Stimulated activated naive CD8-positive, alpha-beta T cell treated with anti-CD3 and anti-CD28 coated beads, Interleukin-15, Interleukin-2, amounts not matched to agents 100 U/mL and 50 U/mL, for 24 hours (primary cell): ENCODE measurements around the gene CCL27.
"Not testable (repeated sequence)": the region's sequence is repeated elsewhere in the genome, so short reads cannot be mapped to it uniquely, and the experiment has no call there.

Experiments used
- ATAC-seq: fragments of 150-1000 bp; cut with Tn5 transposase; one replicate; pipeline ENCODE4 v1.10.0; 2021
- DNase-seq: peaks from one replicate; pipeline ENCODE4 v3.0.0; 2021

The CCL27 gene

DNA sequence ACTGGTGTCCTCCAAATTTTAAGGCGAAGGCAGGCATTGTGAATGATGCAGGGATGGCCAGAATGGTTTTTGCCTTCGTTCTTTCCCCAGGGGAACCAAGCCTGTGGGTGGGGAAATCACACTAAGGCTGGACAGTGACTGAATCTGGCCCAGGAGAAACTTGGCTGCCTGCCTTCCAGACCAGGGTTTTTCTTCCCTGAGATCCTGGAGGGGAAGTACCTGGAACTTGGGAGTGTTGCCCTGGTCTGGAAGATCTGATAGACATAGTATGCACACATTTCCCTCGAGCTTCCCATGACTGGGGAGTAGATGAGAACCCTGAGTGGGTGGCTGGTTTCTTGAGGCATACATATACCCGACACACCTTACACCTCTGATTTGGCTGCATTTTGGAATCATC, 11.1 kb downstream of the CCL27 start:
- DNase-seq (no peak), ATAC-seq (no peak)

- DNase-seq = no peak
- no peak for ATAC-seq
Measured at GRCh38 chr9:34650816-34651215, 11.6 kb downstream of the CCL27 start.

GRCh38 chr9:34648673-34649072, 13.8 kb downstream of the CCL27 start:
- DNase-seq = no peak
- no peak for ATAC-seq

- ATAC-seq (no peak), DNase-seq (no peak)
Measured at GRCh38 chr9:34647651-34648050, 14.8 kb downstream of the CCL27 start.

DNA sequence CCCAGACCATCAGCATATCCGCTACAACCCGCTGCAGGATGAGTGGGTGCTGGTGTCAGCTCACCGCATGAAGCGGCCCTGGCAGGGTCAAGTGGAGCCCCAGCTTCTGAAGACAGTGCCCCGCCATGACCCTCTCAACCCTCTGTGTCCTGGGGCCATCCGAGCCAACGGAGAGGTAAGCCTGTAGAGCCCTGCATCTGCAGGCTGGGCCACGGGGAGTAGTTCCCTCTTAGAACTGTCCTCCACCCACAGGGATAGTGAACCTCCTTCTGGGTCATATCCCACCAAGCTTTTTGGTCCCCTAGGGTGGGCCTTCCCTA, 15.4 kb downstream of the CCL27 start:
- no peak for ATAC-seq
- DNase-seq = no peak

DNA sequence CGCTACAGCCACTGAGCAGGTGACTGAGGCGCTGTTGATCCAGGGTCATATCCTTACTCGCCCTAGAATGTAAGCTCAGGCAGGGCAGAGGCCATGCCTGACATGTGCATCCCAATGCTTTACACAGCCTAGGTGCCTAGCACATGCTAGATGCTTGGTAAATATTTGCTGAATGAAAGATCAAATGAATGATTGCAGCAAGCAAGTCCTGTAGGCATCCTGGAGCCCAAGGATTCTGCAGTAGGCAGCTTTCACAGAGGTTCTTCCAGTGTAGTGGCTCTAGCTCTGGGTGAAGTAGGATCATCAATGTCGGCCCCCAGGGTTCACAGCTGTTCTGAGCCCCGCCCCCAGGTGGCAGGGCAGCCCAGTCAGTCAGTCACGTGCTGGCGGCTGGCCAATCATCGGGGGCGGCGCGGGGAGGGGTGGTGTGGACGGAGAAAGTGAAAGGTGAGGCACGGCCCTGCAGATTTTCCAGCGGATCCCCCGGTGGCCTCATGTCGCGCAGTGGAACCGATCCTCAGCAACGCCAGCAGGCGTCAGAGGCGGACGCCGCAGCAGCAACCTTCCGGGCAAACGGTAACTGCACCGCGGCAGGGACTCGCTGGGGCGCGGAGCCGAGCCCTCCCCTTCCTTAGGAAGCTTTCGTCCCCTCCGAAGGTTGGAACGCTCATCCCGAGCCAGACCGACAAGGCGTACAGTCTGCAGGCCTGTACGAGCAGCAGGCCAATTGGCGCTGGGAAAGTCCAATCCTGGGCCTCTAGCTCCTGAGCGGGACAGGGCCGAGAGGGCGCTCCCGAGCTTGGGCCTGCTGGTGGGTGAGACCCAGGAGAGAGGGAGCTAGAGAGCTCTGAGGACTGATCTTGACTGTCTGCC, 16.0 kb downstream of the CCL27 start, which contains the start of gene GALT:
Gene GALT, plus strand, starts transcription at position 465 of the 873 bp plus-strand sequence. Its CDS starts 30 bp downstream, at position 495.
- ATAC-seq = peak; percentile 85
- peak; percentile 99 for DNase-seq

DNA sequence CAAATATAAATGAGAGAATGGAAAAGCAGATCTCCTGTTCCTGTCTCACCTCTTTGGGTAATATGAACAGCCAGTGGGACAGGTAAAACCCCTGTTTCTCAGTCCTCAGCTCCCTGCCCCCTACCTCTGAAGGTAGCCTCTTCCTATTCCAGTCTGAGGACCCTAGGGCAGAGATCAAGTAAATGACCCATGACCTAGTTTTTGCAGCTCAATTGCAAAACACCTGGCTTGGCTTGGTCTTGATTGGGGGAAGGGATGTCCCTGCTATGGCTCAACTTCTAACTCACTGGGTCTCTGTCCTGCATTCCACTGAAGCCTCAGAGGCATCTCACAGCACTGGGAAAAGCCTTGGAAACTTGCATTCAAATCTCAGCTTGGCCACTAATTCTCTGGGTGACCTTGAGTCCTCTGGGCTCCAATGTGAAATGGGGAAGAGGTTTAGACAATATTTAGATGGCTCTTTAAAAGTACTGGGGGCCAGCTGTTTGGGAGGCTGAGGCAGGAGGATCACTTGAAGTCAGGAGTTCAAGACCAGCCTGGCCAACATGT, 17.6 kb downstream of the CCL27 start:
- DNase-seq (no peak), ATAC-seq (no peak)

GRCh38 chr9:34642679-34643078, 19.8 kb downstream of the CCL27 start:
- DNase-seq (no peak), ATAC-seq (no peak)

DNA sequence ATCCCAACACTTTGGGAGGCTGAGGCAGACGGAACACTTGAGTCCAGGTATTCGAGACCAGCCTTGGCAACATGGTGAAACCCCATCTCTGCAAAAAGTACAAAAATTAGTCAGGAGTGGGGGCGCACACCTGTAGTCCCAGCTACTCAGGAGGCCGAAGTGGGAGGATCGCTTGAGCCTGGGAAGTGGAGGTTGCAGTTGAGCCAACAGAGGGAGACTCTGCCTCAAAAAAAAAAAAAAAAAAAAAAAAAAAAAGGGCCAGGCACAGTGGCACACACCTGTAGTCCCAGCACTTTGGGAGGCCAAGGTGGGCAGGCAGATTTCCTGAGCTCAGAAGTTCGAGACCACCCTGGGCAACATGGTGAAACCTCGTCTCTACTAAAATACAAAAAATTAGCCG, 23.1 kb downstream of the CCL27 start:
- DNase-seq = not testable (repeated sequence)

GRCh38 chr9:34638138-34638445, 24.4 kb downstream of the CCL27 start:
- no peak for DNase-seq
- ATAC-seq = no peak

More for the DNA sequence above, 23.1 kb downstream of the CCL27 start:
- not testable (repeated sequence) for ATAC-seq

DNA sequence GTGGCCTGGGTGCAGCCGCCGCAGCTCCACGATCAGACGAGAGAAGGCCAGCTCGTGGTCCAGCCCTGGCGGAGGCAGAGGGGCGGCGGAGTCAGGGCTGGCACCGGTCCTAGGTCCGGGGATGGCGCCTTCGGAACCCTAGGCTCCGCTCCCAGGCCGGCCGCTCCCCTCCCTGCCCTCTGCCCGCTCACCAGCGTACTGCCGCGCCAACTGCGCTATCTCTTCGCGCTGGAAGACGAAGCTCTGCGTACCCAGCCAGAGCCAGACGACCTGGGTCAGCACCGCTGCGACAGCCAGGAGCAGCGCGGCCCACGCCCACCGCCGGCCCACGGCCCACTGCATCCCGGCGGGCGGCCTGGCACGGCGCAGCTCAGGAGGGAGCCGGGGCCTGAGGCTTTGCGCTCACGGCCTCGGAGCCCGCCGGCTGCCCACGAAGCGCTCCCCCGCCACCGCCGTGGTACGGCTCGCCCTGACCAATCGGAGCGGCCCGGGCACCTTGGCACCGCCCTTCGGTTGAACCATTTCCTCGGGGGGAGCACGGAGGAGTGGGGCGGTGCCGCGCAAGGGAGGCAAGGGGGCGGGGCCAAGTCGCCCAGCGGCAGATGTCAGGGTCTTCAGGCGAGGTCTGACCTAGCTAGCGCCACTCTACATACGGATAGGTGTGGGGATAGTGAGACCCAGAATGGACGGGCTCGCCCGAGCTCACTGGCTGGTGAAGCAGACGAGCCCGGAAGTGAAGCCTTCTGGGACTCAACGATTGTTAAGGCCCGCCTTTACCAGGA, 24.9 kb downstream of the CCL27 start, which contains the start of gene SIGMAR1:
Gene SIGMAR1, minus strand, starts transcription at position 432 of the 782 bp plus-strand sequence. Its CDS starts 90 bp downstream, at position 342.
- DNase-seq (peak; percentile 96), ATAC-seq (peak; percentile 92)

DNA sequence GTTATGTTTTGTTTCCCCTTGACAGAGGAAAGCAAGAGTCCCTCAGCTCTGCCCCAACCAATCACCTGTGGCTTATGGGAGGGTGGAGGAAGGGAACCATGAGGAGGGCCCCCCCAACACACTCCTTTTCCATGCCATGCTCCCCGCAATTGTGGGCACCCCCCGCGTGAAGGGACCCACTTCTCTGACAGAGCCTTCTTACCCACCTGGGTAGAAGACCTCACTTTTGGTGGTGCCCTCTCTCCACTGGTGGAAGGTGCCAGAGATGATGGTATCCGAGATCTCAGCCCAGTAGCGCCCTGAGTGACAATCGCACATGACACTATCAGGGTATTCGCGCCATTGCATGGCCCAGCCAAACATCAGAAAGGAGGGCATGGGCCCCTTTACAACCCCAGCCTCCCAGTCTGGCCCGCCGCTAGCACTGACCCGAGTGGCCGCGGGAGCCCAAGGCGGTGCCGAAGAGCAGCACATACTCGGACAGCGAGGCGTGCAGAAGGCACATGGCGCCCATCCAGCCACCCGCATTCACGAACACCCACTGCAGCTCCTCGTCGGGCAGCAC, 25.6 kb downstream of the CCL27 start:
- DNase-seq = peak; percentile 33
- no peak for ATAC-seq

- DNase-seq (no peak), ATAC-seq (no peak)
Measured at GRCh38 chr9:34635556-34635955, 26.9 kb downstream of the CCL27 start.

GRCh38 chr9:34634551-34635248, 27.8 kb downstream of the CCL27 start:
- ATAC-seq (no peak), DNase-seq (no peak)

DNA sequence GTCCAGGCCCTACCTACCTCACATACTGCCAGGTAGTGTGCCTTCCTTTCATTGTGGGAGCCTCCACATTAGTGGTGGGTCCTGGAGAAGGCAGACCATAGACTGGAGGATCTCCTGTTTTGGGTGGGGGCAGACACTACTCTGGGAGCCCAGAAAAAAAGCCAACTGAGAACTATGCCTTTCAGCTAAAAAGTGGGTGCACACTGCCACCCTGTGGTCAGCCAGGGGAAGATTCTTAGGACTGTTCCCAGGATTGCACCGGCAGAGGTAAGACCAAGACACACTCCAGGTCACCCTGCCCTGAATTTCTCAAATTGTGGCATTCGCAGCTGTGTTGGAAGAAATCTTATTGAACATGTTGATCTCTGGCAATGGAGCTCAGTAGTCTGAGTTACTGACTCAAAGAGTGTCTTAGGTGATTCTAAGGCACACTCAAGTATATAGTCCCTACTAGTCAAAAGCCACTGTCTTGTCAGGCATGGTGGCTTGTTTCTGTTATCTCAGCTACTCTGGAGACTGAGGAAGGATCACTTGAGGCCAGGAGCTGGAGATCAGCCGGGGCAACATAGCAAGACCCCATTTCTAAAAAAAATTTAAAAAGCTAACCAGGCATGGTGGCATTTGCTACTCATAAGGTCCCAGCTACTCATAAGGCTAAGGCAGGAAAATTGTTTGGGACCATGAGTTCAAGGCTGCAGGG, 28.5 kb downstream of the CCL27 start:
- DNase-seq = peak; percentile 81

DNA sequence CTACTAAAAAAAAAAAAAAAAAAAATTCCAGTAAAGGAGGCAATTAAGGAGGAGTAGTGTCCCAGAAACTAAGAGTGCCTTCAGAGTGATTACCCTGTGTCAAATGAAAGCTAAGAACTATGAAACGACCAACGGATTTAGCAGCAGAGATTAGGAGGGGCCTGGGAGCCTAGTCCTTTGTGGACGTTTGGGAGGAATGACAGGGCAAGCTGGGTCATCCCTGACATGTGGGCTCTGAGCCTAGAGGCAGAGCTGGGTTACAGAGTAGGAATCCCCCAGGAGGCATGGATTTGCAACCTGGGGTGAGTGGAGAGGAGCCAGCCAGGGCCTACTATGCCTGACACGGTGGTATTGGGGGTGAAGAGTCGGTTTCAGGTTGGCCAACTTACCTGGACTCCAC, 29.3 kb downstream of the CCL27 start:
- DNase-seq (no peak), ATAC-seq (no peak)

More for the DNA sequence above, 28.5 kb downstream of the CCL27 start:
- no peak for ATAC-seq

DNA sequence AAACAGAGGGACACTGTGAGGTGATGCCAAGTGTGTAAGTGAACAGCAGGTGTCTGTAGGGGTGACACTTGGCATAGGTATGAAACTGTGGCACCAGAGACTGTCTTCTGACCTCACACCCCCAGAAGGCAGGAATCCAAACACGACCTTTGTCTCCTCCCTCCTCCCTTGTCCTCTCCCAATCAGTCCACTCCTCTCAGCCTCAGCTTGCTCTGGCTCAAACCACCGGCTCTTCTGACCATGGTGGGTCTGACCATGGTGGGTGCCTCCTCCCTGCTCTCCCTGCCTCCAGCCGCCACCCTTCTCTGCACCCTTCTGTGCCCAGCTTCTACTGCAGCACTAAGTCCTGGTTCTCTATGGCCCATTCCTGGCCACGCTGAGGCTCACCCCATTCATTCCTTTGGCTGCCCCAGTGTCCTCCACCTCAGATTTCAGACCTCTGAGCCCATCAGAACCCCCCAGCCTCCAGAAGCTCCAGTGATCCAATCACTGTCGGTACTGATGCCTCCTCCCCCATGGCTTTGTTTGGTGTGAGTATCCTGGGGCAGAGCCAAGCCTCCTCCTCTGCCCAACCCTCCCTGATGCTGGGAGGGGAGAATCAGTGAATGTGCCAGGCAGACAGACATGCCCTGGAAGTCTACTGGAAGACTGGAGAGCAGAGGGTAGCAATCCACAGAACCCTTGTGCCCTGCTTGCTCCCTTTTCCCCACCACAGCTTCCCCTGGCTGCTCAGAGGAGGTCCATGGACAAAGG, 31.9 kb downstream of the CCL27 start:
- DNase-seq (no peak), ATAC-seq (no peak)

DNA sequence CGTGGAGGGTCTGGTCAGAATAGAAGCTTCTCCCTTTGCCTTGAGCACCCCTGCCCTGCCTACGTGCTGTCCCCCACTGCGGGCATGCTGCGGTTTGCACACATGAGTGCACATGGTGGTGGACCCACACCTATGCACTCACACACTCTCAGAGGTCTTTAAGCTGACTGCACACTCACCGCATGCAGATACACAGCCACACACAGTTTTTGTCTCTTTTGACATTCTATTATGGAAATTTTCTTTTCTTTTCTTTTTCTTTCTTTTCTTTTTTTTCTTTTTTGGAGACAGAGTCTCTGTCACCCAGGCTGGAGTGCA, 33.0 kb downstream of the CCL27 start:
- DNase-seq (no peak), ATAC-seq (no peak)

- DNase-seq (peak; percentile 55), ATAC-seq (peak; percentile 72)
Measured at GRCh38 chr9:34628656-34629490, 33.6 kb downstream of the CCL27 start, which contains the start of gene ARID3C. Gene ARID3C, minus strand, starts transcription at chr9:34629066. Its CDS starts 1,052 bp downstream, at chr9:34628014.
